NCI-H2196 (cell line): ENCODE data around the gene RNF14.

ENCODE experiments used
- DNase-seq: peaks from one replicate; lab custom pipeline; 2025; ENCODE audit not compliant: unreplicated experiment; lab: John Stamatoyannopoulos, UW

RNF14 gene

GRCh38 chr5:141976176-141976575, 7.3 kb downstream of the RNF14 start:
- DNase-seq = no peak

DNA sequence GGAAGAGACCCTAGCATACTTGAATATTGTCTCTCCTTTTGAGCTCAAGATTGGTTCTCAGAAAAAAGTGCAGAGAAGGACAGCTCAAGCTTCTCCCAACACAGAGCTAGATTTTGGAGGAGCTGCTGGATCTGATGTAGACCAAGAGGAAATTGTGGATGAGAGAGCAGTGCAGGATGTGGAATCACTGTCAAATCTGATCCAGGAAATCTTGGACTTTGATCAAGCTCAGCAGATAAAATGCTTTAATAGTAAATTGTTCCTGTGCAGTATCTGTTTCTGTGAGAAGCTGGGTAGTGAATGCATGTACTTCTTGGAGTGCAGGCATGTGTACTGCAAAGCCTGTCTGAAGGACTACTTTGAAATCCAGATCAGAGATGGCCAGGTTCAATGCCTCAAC, 9.5 kb downstream of the RNF14 start:
- no peak for DNase-seq

DNA sequence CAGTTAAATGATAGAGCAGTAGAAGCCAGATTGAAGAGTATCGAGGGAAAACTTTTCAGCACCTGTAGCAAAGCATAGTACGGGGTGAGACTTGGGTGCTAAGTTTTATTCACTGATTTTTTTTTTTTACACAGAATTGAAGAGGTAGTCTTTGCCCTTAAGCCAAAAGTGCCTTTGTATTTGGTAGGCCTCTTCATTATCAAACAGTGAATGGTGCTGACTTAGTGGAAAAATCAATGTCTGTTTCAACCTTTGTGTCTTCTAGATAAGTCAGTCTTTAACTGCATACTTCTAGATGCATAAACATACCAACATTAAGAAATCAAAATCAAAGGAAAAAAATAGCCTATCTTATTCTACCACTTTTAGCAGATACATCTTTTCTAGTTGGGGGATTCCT, 13.7 kb downstream of the RNF14 start:
- no peak for DNase-seq

- DNase-seq = no peak
Measured at GRCh38 chr5:141986072-141986471, 17.2 kb downstream of the RNF14 start.

DNA sequence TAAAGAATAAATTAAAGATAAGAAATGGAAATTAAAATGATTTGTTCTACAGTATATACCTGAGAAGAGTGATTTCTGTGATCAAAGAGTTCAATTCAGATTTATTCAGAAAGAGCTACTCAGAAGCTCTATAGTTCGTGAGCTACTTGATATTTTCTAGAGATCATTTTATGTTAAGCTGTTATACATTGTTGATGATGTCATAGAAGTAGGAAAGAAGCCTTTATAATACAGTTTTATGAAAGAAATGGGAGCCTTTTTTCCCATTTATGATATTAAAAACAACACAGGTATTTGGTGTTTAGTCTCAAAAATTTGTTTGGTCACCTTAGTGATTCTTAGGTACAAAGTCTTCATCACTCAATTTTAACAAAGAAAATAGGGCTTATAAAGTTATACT, 20.8 kb downstream of the RNF14 start:
- DNase-seq = no peak

DNA sequence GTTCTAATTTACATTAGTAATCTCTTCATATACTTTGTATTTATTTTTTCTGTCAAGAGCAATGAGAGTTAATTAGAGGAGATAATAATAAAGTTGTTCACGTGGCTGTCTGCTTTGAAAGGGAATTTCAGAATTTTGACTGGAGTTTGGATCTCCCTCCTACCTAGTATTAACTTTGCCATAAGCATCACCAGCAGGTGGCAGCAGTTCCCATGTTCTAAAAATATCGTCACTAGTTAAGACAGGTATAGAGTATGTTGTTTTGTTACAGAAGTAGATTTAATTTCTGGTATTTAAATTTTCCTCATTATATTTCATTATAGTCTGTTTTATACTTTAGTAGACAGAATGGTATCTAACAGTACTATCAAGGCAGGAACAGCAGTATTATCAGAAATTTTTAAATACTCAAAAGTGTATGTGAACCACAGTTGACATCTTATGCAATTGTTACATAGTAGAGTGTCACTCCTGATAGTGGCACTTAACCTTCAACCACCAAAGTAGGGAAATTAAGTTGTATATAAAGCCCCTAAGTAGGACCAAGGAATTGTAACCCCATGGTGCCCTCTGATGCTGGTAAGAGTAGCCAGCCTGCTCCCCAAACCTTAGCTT, 23.6 kb downstream of the RNF14 start:
- peak; percentile 76 for DNase-seq

GRCh38 chr5:141994511-141995136, 25.7 kb downstream of the RNF14 start:
- no peak for DNase-seq

GRCh38 chr5:141995656-141996055, 26.8 kb downstream of the RNF14 start:
- DNase-seq = no peak

DNA sequence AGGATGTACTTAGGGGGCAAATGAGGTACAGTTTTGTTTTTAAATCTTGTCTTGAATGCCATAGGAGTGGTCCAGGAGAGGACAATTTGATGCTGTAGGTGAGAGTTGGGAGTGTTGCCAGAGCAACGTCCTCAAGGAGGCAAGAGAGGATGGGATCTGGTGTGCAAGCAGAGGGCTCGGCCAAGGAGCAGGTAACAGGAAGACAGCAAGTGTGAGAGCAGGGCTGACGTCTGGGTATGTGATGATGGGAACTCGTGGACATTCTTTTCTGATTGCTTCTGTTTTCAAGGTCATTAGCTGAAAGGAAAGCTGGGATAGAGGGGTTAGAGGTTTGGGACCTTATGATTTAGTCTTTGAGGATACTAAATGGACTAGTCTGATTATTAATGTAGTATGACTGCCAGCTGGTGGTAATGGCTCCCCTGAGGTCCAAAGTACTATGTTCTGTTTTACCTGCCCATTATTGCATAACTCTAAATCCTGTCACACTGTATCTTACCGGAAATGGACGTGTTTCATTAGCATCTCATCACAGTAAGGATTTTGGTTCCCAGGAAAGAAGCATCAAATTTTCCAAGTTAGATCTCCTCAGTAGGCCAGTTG, 28.6 kb downstream of the RNF14 start:
- no peak for DNase-seq

GRCh38 chr5:142000173-142000572, 31.3 kb downstream of the RNF14 start:
- DNase-seq = no peak

- DNase-seq = no peak
Measured at GRCh38 chr5:142000704-142001484, 32.0 kb downstream of the RNF14 start.

- no peak for DNase-seq
Measured at GRCh38 chr5:142003266-142003800, 34.4 kb downstream of the RNF14 start.

DNA sequence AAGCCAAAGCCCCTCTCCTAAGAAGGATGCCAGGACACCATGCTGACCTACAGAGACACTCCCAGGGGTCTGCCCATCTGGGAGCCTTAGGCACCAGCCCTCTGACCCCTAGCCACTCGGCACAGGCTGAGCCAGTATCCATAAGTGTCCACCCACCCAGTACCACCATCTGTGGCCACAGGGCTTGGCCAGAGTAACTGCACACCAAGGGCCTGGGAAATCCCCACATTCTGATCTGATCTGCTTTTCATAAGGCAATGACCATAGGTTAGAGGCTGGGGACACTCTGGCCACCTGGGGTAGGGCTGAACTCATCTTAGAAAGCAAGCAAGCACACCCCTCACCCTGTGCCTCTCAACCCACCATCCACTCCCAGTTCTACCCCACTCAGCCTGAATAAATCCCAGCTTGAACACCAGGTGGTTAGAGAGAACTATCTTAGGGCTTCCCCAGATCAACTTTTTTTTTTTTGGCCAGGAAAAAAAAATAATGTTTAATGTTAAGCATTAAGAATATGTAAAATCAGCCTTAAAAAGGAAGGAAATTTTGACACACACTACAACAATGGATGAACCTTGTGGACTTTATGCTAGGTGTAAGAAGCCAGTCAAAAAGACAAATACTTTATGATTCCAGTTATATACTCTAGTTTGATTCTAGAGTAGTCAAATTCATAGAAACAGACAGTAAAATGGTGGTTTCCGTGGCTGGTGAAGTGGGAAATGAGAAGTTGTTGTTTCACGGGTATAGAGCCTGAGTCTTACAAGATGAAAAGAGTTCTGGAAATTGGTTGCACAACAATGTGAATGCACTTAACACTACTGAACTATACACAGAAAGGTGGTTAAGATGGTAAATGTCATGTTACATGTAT, 37.7 kb downstream of the RNF14 start:
- DNase-seq = no peak

GRCh38 chr5:142007237-142007544, 38.3 kb downstream of the RNF14 start:
- no peak for DNase-seq

DNA sequence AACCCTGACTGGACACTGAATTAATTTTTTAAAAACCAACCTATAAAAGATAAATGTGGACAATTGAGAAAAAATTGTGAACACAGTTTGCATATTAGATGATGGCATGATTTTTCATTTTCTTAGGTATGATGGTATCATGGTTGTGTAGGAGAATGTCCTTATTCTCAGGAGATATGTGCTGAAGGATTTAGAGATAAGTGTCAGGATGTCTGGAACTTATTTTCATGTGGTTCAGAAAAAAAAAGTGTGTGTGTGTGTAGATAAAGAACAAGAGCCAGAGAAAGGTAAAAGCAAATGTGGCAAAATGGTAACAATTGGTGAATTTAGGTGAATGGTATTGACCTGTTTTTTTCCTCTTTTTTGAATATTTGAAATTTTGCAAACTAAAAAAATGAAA, 39.9 kb downstream of the RNF14 start:
- no peak for DNase-seq

GRCh38 chr5:142009886-142010285, 41.0 kb downstream of the RNF14 start:
- DNase-seq = no peak

- no peak for DNase-seq
Measured at GRCh38 chr5:142011572-142012185, 42.8 kb downstream of the RNF14 start.

- peak; percentile 40 for DNase-seq
Measured at GRCh38 chr5:142012186-142012785, 43.4 kb downstream of the RNF14 start.

- DNase-seq = peak; percentile 85
Measured at GRCh38 chr5:142012792-142013388, 44.0 kb downstream of the RNF14 start, which contains the start of gene GNPDA1. Gene GNPDA1 (minus strand): TSS chr5:142013027. CDS start chr5:142012035, 992 bp downstream.
